B cell (primary cell): ENCODE results near the gene IARS1.

Source experiments
- CTCF ChIP-seq: fragments of 200-600 bp; IDR thresholded peaks from one replicate; pipeline ENCODE4 v1.8.0; 2022; ENCODE audit warnings: antibody characterized with exemption, mild to moderate bottlenecking
- EZH2 ChIP-seq: IDR thresholded peaks from 2 replicates; pipeline ENCODE4 v1.6.1; 2012; ENCODE audit warnings: borderline replicate concordance, low read depth, mild to moderate bottlenecking, moderate library complexity, low read length; ENCODE audit not compliant: insufficient read depth, poor library complexity, severe bottlenecking

- TF ChIP-seq CTCF, result no peak
- no peak for TF ChIP-seq EZH2
These were observed 18.0 kb downstream of the IARS1 start for GRCh38 chr9:92275541-92275940.
